ENCODE measurements around the gene MITF.

- TF ChIP-seq EZH2 (IDR thresholded peaks at IDR 0.05): no peak
- no peak for TF ChIP-seq POLR2AphosphoS5 (IDR thresholded peaks at IDR 0.05; ENCODE audit: borderline replicate concordance, low read depth, low read length)
- no peak for TF ChIP-seq FOXP2 (optimal IDR thresholded peaks at IDR 0.05; ENCODE audit: control extremely low read depth, extremely low read length, insufficient read depth)
Observed at GRCh38 chr3:69941037-69941436, 201.8 kb downstream of the MITF start.
